MG63 (cell line): ENCODE data around the gene AP3S1. TPM values are rescaled to one million over a fixed set of nuclear protein-coding genes. Genes with fewer than 3 reads are reported as not detected.

Source experiments
- DNase-seq: peaks from one replicate; pipeline ENCODE4 v3.0.0-alpha.2; 2020
- H3K27me3 ChIP-seq: fragments of 250-450 bp; sonication (Bioruptor Pico); 2 replicates; pipeline ENCODE4 v1.5.1; 2020; ENCODE audit warnings: mild to moderate bottlenecking, moderate library complexity
- H3K36me3 ChIP-seq: fragments of 250-450 bp; sonication (Bioruptor Pico); 2 replicates; pipeline ENCODE4 v1.5.1; 2020; ENCODE audit warnings: mild to moderate bottlenecking, moderate library complexity
- H3K4me3 ChIP-seq: fragments of 250-450 bp; sonication (Bioruptor Pico); 2 replicates; pipeline ENCODE4 v1.5.1; 2020; ENCODE audit warnings: mild to moderate bottlenecking, moderate library complexity
- H3K9me3 ChIP-seq: fragments of 250-450 bp; sonication (Bioruptor Pico); 2 replicates; pipeline ENCODE4 v1.5.1; 2020; ENCODE audit warnings: mild to moderate bottlenecking, moderate library complexity
- total RNA-seq: library from RNA; depleted of rRNA; stranded (reverse); fragments of >200 nt; shearing (Covaris generic); gene quantifications from 2 replicates; pipeline ENCODE4 v1.2.3, GENCODE V29; 2014; ENCODE audit warnings: low replicate concordance

Gene AP3S1
- total RNA-seq, 1 experiment from 2014 or later, result 50.5 TPM

- H3K9me3 ChIP-seq, result no peaks in the 10 kb centered on the region; the same call in 1 of the 2 replicates
- H3K27me3 ChIP-seq, result no peaks in the 10 kb centered on the region
- no peaks in the 10 kb centered on the region for H3K36me3 ChIP-seq
- H3K4me3 ChIP-seq, result no peak overlapping the region
- peak; percentile 75 for DNase-seq
These were observed 99.4 kb downstream of the AP3S1 start for GRCh38 chr5:115941051-115941675.

- Histone ChIP-seq H3K4me3 (no peak overlapping the region), H3K9me3 (peaks cover 2% of the 10 kb centered on the region), H3K27me3 (no peaks in the 10 kb centered on the region), H3K36me3 (no peaks in the 10 kb centered on the region)
- DNase-seq, result no peak
These were observed 102.8 kb downstream of the AP3S1 start for GRCh38 chr5:115944501-115944900.

DNA sequence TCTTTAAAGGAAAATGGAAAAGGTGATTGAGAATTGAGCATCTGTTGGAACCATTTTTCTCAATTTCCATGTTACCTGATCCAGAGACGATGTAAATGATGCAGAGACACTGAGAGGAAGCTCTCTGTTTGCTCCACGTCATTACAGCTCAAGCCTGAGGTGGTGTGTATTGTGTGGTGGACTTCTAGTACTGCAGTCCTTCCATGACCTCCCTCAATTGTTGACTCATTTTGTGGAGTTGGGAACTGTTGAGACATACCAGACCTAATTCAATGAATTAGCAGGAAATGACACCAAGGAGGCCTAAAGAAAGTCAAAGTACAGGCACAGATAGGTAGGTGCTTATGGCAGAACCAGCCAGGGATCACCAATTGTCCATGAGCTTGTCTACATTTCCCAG is 104.9 kb downstream of the AP3S1 start:
- no peaks in the 10 kb centered on the region for H3K36me3 ChIP-seq
- H3K27me3 ChIP-seq, result no peaks in the 10 kb centered on the region
- H3K9me3 ChIP-seq, result peaks cover 2% of the 10 kb centered on the region
- no peak overlapping the region for H3K4me3 ChIP-seq
- DNase-seq, result no peak

GRCh38 chr5:115947260-115947659 is 105.5 kb downstream of the AP3S1 start:
- Histone ChIP-seq H3K9me3 (peaks cover 2% of the 10 kb centered on the region), H3K4me3 (no peak overlapping the region), H3K36me3 (no peaks in the 10 kb centered on the region), H3K27me3 (no peaks in the 10 kb centered on the region)
- DNase-seq, result no peak

GRCh38 chr5:115948091-115948534 is 106.4 kb downstream of the AP3S1 start:
- no peaks in the 10 kb centered on the region for H3K27me3 ChIP-seq
- H3K4me3 ChIP-seq, result no peak overlapping the region
- DNase-seq, result no peak
- no peaks in the 10 kb centered on the region for H3K36me3 ChIP-seq
- peaks cover 2% of the 10 kb centered on the region; the same call in 1 of the 2 replicates for H3K9me3 ChIP-seq

GRCh38 chr5:115949096-115949495 is 107.4 kb downstream of the AP3S1 start:
- no peak for DNase-seq
- H3K4me3 ChIP-seq, result no peak overlapping the region
- H3K36me3 ChIP-seq, result no peaks in the 10 kb centered on the region
- H3K9me3 ChIP-seq, result peaks cover 2% of the 10 kb centered on the region; the same call in 1 of the 2 replicates
- H3K27me3 ChIP-seq, result no peaks in the 10 kb centered on the region

- H3K36me3 ChIP-seq, result no peaks in the 10 kb centered on the region
- DNase-seq, result no peak
- no peaks in the 10 kb centered on the region for H3K27me3 ChIP-seq
- H3K9me3 ChIP-seq, result peaks cover 2% of the 10 kb centered on the region; the same call in 1 of the 2 replicates
- no peak overlapping the region for H3K4me3 ChIP-seq
These were observed 110.9 kb downstream of the AP3S1 start for GRCh38 chr5:115952588-115952987.

DNA sequence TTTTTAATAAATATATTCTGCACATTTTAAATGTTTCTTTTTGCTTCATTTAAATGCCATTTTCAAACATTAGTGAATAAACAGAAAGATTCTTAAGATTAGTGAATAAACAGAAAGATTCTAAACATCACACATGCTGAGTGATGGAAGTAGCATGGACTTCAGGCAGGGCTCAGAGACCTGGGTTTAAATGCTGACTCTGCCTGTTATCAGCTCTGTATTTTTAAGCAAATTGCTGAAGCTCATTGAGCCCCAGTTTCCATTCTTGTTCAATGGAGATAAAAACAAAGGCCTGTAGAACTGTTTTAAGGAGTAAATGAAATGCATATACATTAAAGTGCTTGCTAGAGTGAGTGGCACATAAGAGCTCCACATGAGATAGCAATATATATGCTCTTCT is 112.4 kb downstream of the AP3S1 start:
- no peak overlapping the region for H3K4me3 ChIP-seq
- no peak for DNase-seq
- H3K9me3 ChIP-seq, result no peaks in the 10 kb centered on the region
- H3K27me3 ChIP-seq, result no peaks in the 10 kb centered on the region
- H3K36me3 ChIP-seq, result no peaks in the 10 kb centered on the region

DNA sequence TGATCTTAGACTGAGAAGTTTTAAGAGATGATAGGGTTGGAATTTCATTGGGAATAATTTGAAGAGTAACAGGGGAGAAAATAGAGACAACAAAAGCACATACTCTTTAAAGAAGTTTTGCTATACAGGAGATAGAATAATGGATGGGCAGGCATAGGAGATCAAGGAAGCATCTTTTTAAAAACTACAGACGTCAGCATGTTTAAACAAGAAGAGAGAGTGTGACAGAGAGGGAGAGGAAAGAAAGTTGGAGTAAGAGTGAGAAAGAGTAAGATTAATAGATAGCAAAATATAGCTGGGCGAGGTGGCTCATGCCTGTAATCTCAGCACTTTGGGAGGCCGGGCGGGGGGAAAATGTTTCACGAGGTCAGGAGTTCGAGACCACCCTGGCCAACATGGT is 115.2 kb downstream of the AP3S1 start:
- no peaks in the 10 kb centered on the region for H3K9me3 ChIP-seq
- H3K27me3 ChIP-seq, result peaks cover 4% of the 10 kb centered on the region; the same call in 1 of the 2 replicates
- no peak overlapping the region for H3K4me3 ChIP-seq
- no peak for DNase-seq
- no peaks in the 10 kb centered on the region for H3K36me3 ChIP-seq

DNA sequence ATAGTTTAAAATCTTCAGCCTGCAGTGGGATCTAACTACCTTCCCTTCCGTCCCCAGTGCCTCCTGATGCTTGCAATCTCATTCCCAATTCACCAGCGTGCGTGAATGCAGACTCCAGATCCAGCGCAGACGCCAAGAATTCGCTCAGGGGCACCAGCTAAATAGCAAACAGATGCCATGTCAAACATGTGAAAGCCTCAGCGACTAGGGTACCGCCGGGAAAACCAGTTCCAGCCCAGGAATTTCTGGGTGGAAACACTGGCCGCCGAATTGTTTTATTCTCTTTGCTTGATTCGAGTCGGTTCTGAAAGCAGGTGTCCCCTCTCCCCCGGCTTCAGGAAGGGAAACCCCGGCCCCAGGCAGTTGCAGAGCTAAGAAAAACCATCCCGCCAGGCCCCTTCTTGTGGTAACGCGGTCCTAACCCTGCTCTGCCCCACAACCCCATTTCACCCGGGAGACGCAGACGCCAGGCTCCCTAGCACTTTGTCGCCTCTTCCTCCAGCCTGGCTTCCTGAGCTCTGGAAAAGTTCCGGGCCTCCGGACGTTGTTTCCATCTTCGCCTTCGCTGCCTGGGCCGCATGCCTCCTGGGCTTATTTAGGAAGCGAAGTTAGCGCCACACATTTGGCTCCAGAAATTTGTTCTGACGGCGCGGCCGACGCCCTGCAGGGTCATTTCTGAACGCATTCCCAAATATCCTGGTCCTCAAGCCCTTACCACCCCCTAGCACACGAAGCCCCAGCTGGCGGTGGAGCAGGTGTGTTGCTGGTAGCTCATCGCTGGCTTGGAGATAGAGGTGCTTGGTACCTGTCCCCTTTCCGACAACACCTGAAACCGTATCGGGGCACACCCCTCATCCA is 119.9 kb downstream of the AP3S1 start:
- peak; percentile 18 for DNase-seq
- no peaks in the 10 kb centered on the region for H3K9me3 ChIP-seq
- H3K36me3 ChIP-seq, result no peaks in the 10 kb centered on the region
- peaks cover 15% of the 10 kb centered on the region; the same call in 1 of the 2 replicates for H3K27me3 ChIP-seq
- H3K4me3 ChIP-seq, result no peak overlapping the region

DNA sequence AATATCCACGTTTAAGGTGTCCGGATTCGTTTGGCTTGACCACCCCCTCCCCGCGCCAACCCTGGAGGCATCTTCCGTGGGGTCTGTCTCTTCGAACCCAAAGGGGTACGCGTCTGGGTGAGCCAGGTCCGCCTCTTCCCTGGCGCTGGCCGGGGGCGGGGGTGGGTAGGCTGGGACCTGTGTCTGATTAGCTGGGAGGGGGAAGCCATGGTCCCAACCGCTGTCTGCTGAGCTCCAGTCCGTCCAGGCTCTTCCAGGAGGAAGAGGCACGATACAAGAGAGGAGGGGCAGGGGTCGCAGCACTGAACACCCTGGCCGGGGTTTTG is 120.5 kb downstream of the AP3S1 start, which contains the start of gene LVRN:
TSS of gene LVRN (plus strand) at position 237 of the 326 bp plus-strand sequence. CDS start 143 bp downstream, outside the sequence.
- peak within 1 kb of the TSS; percentile 27 for H3K4me3 ChIP-seq
- no peaks in the 10 kb centered on the region for H3K9me3 ChIP-seq
- peaks cover 15% of the 10 kb centered on the region; the same call in 1 of the 2 replicates for H3K27me3 ChIP-seq
- no peak for DNase-seq
- no peaks in the 10 kb centered on the region for H3K36me3 ChIP-seq

- H3K27me3 ChIP-seq, result peaks cover 15% of the 10 kb centered on the region; the same call in 1 of the 2 replicates
- no peaks in the 10 kb centered on the region for H3K9me3 ChIP-seq
- H3K36me3 ChIP-seq, result no peaks in the 10 kb centered on the region
- peak overlapping the region; percentile 27 for H3K4me3 ChIP-seq
- DNase-seq, result peak; percentile 21
These were observed 121.0 kb downstream of the AP3S1 start for GRCh38 chr5:115962565-115963402.

DNA sequence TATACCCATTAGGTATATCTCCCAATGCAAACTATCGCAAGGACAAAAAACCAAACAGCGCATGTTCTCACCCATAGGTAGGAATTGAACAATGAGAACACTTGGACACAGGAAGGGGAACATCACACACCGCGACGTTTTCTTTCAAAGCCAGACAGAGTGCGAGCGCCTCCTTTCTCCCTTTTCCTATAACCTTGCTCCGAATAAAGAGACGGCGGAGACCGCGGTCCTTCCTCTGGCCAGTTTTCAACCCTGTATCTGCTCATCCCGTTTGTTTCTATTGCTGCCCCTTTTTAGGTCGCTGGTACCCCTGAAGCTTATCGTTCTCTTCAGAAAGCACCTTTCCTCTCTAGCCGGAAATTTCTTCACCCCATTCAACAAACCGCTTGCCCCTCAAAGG is 121.8 kb downstream of the AP3S1 start:
- DNase-seq, result no peak
- Histone ChIP-seq H3K36me3 (no peaks in the 10 kb centered on the region), H3K27me3 (peaks cover 15% of the 10 kb centered on the region; the same call in 1 of the 2 replicates), H3K4me3 (no peak overlapping the region), H3K9me3 (no peaks in the 10 kb centered on the region)
